Testis (tissue), 3 donors: ENCODE data around the gene TARDBP. TPM values are rescaled to one million over a fixed set of nuclear protein-coding genes. Genes with fewer than 3 reads are reported as not detected.
A peak's percentile ranks its signal among the peaks of the same experiment; 100 is the strongest.
"Not testable (repeated sequence)": the region's sequence is repeated elsewhere in the genome, so short reads cannot be mapped to it uniquely, and the experiment has no call there.

ENCODE experiments used
- DNase-seq: peaks from one replicate; pipeline ENCODE4 v3.0.0-alpha.2; 2019
- H3K27ac ChIP-seq, 2 donors: fragments of 200-600 bp; sonication (generic); one replicate each; pipeline ENCODE4 v1.5.1; 2019
- H3K27me3 ChIP-seq: fragments of 200-600 bp; sonication (generic); one replicate; pipeline ENCODE4 v1.5.1; 2019
- H3K36me3 ChIP-seq: fragments of 200-600 bp; sonication (generic); one replicate; pipeline ENCODE4 v1.5.1; 2017; ENCODE audit warnings: low read depth; ENCODE audit errors: missing control alignments
- H3K4me1 ChIP-seq: fragments of 200-600 bp; sonication (generic); one replicate; pipeline ENCODE4 v1.5.1; 2019
- H3K4me3 ChIP-seq, 2 donors: fragments of 200-600 bp; sonication (generic); one replicate each; pipeline ENCODE4 v1.5.1; 2017 to 2019
- H3K9me3 ChIP-seq: fragments of 200-600 bp; sonication (generic); one replicate; pipeline ENCODE4 v1.5.1; 2017
- CTCF ChIP-seq, 3 experiments: fragments of 450-650 bp in 2 of 3; fragments of 200-600 bp in 1 of 3; sonication (generic) in 1 of 3; IDR thresholded peaks; one replicate each; pipeline ENCODE4 v1.5.1; 2016 to 2019; ENCODE audit warnings: antibody characterized with exemption in 3 of 3, mild to moderate bottlenecking in 2 of 3, moderate library complexity in 1 of 3
- POLR2A ChIP-seq: fragments of 450-650 bp; IDR thresholded peaks from one replicate; pipeline ENCODE4 v1.6.1; 2017; ENCODE audit warnings: antibody characterized with exemption, mild to moderate bottlenecking, moderate library complexity
- WGBS, 2 donors: methylation state at CpG; one replicate each; pipeline ENCODE4 v1.1.5; 2018; 5-methylcytosine and 5-hydroxymethylcytosine counted together
- intact Hi-C: fragments of 100-400 bp; cut with DNase I; formaldehyde crosslinking; loops from one replicate; pipeline ENCODE4 v1.15.1; 2023; ENCODE audit warnings: low total_unique reads
- polyA plus RNA-seq: library from polyadenylated mRNA; stranded (reverse); fragments of 350-450 nt; fragmentation: Illumina TruSeq; extraction: RNeasy Lipid Tissue Mini Kit (QIAGEN cat#74804); gene quantifications from one replicate; pipeline ENCODE4 v1.2.3, GENCODE V29; 2014; ENCODE audit warnings: low read depth, low replicate concordance; ENCODE audit not compliant: insufficient read depth
- total RNA-seq, 2 donors: library from RNA; depleted of rRNA; stranded (reverse); fragments of >200 nt; gene quantifications; one replicate each; pipeline ENCODE4 v1.2.3, GENCODE V29; 2016

TARDBP gene
- total and polyA plus RNA-seq, 3 donors from 2014 or later = 142 to 207 (median 185) TPM

GRCh38 chr1:11071463-11072215 lies 59.2 kb downstream of the TARDBP start:
- DNase-seq = peak; percentile 9
- no peaks in the 10 kb centered on the region for H3K27me3 ChIP-seq
- 83 to 86% methylated on average over 15 of the region's 15 CpGs for WGBS, 2 donors

GRCh38 chr1:11072216-11072917 lies 59.9 kb downstream of the TARDBP start:
- H3K9me3 ChIP-seq = no peaks in the 10 kb centered on the region
- no peaks in the 10 kb centered on the region for H3K4me1 ChIP-seq
- WGBS, 2 donors = 78 to 84% methylated on average over 12 to 13 of the region's 13 CpGs
- H3K4me3 ChIP-seq = no peak overlapping the region
- H3K36me3 ChIP-seq = no peaks in the 10 kb centered on the region
- no peak overlapping the region for H3K27ac ChIP-seq
- TF ChIP-seq CTCF (IDR thresholded peaks at IDR 0.05) (no peak), POLR2A (no peak)
- DNase-seq = peak; percentile 7
- intact Hi-C loops = no loop called here
- no peaks in the 10 kb centered on the region for H3K27me3 ChIP-seq

More at GRCh38 chr1:11071463-11072215, 59.2 kb downstream of the TARDBP start:
- H3K9me3 ChIP-seq = no peaks in the 10 kb centered on the region
- H3K36me3 ChIP-seq = no peaks in the 10 kb centered on the region
- H3K27ac ChIP-seq = no peak overlapping the region
- intact Hi-C loops = no loop called here
- TF ChIP-seq CTCF (IDR thresholded peaks at IDR 0.05) (no peak), POLR2A (no peak)
- no peak overlapping the region for H3K4me3 ChIP-seq
- no peaks in the 10 kb centered on the region for H3K4me1 ChIP-seq

GRCh38 chr1:11073398-11073797 lies 60.9 kb downstream of the TARDBP start:
- intact Hi-C loops, H3K4me1 ChIP-seq, H3K9me3 ChIP-seq, DNase-seq, H3K27ac ChIP-seq, H3K36me3 ChIP-seq, H3K27me3 ChIP-seq, H3K4me3 ChIP-seq: not testable (repeated sequence)
- 94 to 97% methylated on average over 7 of the region's 7 CpGs for WGBS, 2 donors

Other genes with a start within 250 kb of the TARDBP start
- gene CASZ1, start 216.0 kb upstream of the TARDBP start, total RNA-seq = 10 to 100 TPM in 1 of 2 donors, 1 to 10 TPM in 1; 9.4 to 12.3 TPM
- gene CASZ1, start 216.0 kb upstream of the TARDBP start, polyA plus RNA-seq = 10.3 TPM
- gene MASP2, start 34.6 kb downstream of the TARDBP start, total RNA-seq = under 1 TPM; 0.31 TPM
- not detected for gene MASP2, start 34.6 kb downstream of the TARDBP start, polyA plus RNA-seq
- gene SRM, start 47.4 kb downstream of the TARDBP start, total RNA-seq = 10 to 100 TPM; 61.4 to 78.4 TPM
- gene SRM, start 47.4 kb downstream of the TARDBP start, polyA plus RNA-seq = 57.8 TPM
- gene EXOSC10, start 87.2 kb downstream of the TARDBP start, total RNA-seq = 10 to 100 TPM; 78.4 to 78.8 TPM
- gene EXOSC10, start 87.2 kb downstream of the TARDBP start, polyA plus RNA-seq = 67.5 TPM
- not detected for gene ANGPTL7, start 176.7 kb downstream of the TARDBP start, total RNA-seq
- 1.6 TPM for gene ANGPTL7, start 176.7 kb downstream of the TARDBP start, polyA plus RNA-seq
- gene MTOR, start 249.9 kb downstream of the TARDBP start, total RNA-seq = 100 to 1,000 TPM in 1 of 2 donors, 10 to 100 TPM in 1; 83.3 to 108 TPM
- 129 TPM for gene MTOR, start 249.9 kb downstream of the TARDBP start, polyA plus RNA-seq